Tibial nerve (tissue), 4 donors: ENCODE results near the gene CATSPER3. TPM values are rescaled to one million over a fixed set of nuclear protein-coding genes. Genes with fewer than 3 reads are reported as not detected.

Source experiments
- DNase-seq, 2 donors: peaks; one replicate each; pipeline ENCODE4 v3.0.0-alpha.2; 2019; ENCODE audit warnings: low spot score in 2 of 2
- H3K27ac ChIP-seq, 4 donors: fragments of 200-600 bp; sonication (generic) in 3 of 4; one replicate each; pipeline ENCODE4 v1.5.1; 2017 to 2019; ENCODE audit warnings: mild to moderate bottlenecking in 1 of 4
- H3K27me3 ChIP-seq, 2 donors: fragments of 200-600 bp; sonication (generic) in 1 of 2; one replicate each; pipeline versions ENCODE4 v1.5.1 to v1.6.0; 2017 to 2019
- H3K36me3 ChIP-seq, 3 donors: fragments of 200-600 bp; sonication (generic); one replicate each; pipeline ENCODE4 v1.5.1; 2018 to 2019
- H3K4me1 ChIP-seq, 4 donors: fragments of 200-600 bp; sonication (generic) in 3 of 4; one replicate each; pipeline ENCODE4 v1.5.1; 2017 to 2019
- H3K4me3 ChIP-seq, 4 donors: fragments of 200-600 bp; sonication (generic) in 3 of 4; one replicate each; pipeline ENCODE4 v1.5.1; 2017 to 2019; ENCODE audit warnings: mild to moderate bottlenecking in 1 of 4, moderate library complexity in 1 of 4
- H3K9me3 ChIP-seq, 4 donors: fragments of 200-600 bp; sonication (generic) in 3 of 4; one replicate each; pipeline ENCODE4 v1.5.1; 2017 to 2019
- CTCF ChIP-seq, 5 experiments: fragments of 200-600 bp in 3 of 5; fragments of 450-650 bp in 2 of 5; sonication (generic) in 3 of 5; IDR thresholded peaks; one replicate each; pipeline ENCODE4 v1.5.1; 2016 to 2019; ENCODE audit warnings: antibody characterized with exemption in 5 of 5, mild to moderate bottlenecking in 3 of 5, moderate library complexity in 2 of 5
- EP300 ChIP-seq, 2 donors: sonication (generic); formaldehyde crosslinking; IDR thresholded peaks; one replicate each; pipeline ENCODE4 v1.6.1; 2017; ENCODE audit warnings: antibody characterized with exemption in 2 of 2, mild to moderate bottlenecking in 1 of 2
- POLR2A ChIP-seq, 2 donors: fragments of 450-650 bp; IDR thresholded peaks; one replicate each; pipeline ENCODE4 v1.6.1; 2017; ENCODE audit warnings: antibody characterized with exemption in 2 of 2, mild to moderate bottlenecking in 2 of 2, moderate library complexity in 2 of 2
- WGBS, 2 donors: methylation state at CpG; one replicate each; pipeline ENCODE4 v1.1.5; 2018; 5-methylcytosine and 5-hydroxymethylcytosine counted together
- total RNA-seq, 4 donors: library from RNA; depleted of rRNA; stranded (reverse); fragments of >200 nt; gene quantifications; one replicate each; pipeline ENCODE4 v1.1.0, GENCODE V29; 2016

CATSPER3 gene
- total RNA-seq, 4 donors from 2014 or later, result 0.90 to 1.3 TPM; not detected in 2

- Histone ChIP-seq H3K4me1 (no peaks in the 10 kb centered on the region), H3K27me3 (peaks cover 0 to 30% of the 10 kb centered on the region in 2 donors), H3K36me3 (no peaks in the 10 kb centered on the region), H3K9me3 (no peaks in the 10 kb centered on the region), H3K27ac (no peak overlapping the region), H3K4me3 (no peak overlapping the region)
- WGBS, 2 donors, result 77 to 81% methylated on average over 8 of the region's 8 CpGs
- TF ChIP-seq POLR2A (IDR thresholded peaks at IDR 0.05), result no peak
- TF ChIP-seq EP300 (IDR thresholded peaks at IDR 0.05), result no peak
- no peak for TF ChIP-seq CTCF (IDR thresholded peaks at IDR 0.05)
- no peak for DNase-seq
Observed at GRCh38 chr5:135056316-135057030, 88.8 kb downstream of the CATSPER3 start.

GRCh38 chr5:135057233-135057632, 89.5 kb downstream of the CATSPER3 start:
- WGBS, 2 donors, result 65 to 72% methylated on average over 2 of the region's 2 CpGs
- H3K4me3 ChIP-seq, result no peak overlapping the region
- H3K36me3 ChIP-seq, result no peaks in the 10 kb centered on the region
- no peaks in the 10 kb centered on the region for H3K9me3 ChIP-seq
- no peaks in the 10 kb centered on the region for H3K4me1 ChIP-seq
- DNase-seq, result no peak
- H3K27ac ChIP-seq, result no peak overlapping the region
- H3K27me3 ChIP-seq, result peaks cover 0 to 22% of the 10 kb centered on the region in 2 donors
- TF ChIP-seq POLR2A (IDR thresholded peaks at IDR 0.05), result no peak
- TF ChIP-seq EP300 (IDR thresholded peaks at IDR 0.05), result no peak
- TF ChIP-seq CTCF (IDR thresholded peaks at IDR 0.05), result no peak

- no peak for DNase-seq
- Histone ChIP-seq H3K4me1 (no peaks in the 10 kb centered on the region), H3K27ac (no peak overlapping the region), H3K4me3 (no peak overlapping the region), H3K36me3 (no peaks in the 10 kb centered on the region), H3K9me3 (no peaks in the 10 kb centered on the region), H3K27me3 (peaks cover 0 to 14% of the 10 kb centered on the region in 2 donors)
- whole genome bisulfite sequencing, 2 donors, result 51 to 56% methylated on average over 8 of the region's 8 CpGs
- no peak for TF ChIP-seq POLR2A (IDR thresholded peaks at IDR 0.05)
- TF ChIP-seq EP300 (IDR thresholded peaks at IDR 0.05), result no peak
- no peak for TF ChIP-seq CTCF (IDR thresholded peaks at IDR 0.05)
Observed at GRCh38 chr5:135058331-135058732, 90.6 kb downstream of the CATSPER3 start.

DNA sequence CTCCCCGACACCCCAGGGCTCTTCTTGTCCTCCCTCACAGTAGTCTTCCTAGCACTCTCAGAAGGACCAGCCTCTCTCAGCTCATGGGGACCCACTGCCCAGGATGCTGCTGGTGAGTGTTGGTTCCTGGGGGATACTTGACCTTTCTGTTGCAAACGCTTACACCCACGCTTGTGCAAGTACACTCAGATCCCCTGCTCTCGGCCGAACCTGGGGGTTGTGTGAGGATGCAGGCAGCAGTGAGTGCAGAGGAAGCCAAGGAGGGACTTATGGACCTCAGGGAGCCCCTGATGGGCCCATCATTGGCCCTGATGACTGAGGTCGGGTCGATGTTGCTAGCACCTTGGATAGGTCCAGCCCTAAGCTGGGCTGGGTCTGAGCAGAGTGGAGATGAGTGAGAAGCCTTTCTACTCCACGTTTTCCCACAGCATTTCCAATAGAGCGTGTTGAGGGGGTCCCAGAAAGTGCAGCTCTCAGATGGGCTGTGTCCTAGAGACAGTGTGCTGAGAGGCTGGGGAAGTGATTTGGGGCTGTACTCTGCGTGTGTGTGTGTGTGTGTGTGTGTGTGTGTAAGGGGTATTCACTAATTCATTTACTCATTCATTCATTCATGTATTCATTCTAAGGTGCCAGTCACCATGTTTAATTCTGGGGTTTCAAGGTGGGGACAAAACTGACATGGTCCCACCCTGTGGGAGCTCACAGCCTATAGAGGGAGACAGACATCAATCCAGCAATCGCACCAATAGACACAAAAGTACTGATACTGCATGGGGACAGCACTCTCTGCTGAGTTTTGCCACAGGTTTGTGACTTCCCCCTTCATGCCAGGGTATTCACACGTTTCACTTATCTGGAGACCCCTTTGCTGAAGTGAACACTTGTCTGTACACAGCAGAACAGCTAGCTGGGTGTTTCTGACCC, 91.6 kb downstream of the CATSPER3 start:
- no peak overlapping the region for H3K27ac ChIP-seq
- H3K36me3 ChIP-seq, result no peaks in the 10 kb centered on the region
- no peak for DNase-seq
- TF ChIP-seq CTCF (IDR thresholded peaks at IDR 0.05) (no peak), EP300 (IDR thresholded peaks at IDR 0.05) (no peak), POLR2A (IDR thresholded peaks at IDR 0.05) (no peak)
- 69 to 70% methylated on average over 11 to 12 of the region's 12 CpGs for WGBS, 2 donors
- H3K4me1 ChIP-seq, result no peaks in the 10 kb centered on the region
- no peaks in the 10 kb centered on the region for H3K9me3 ChIP-seq
- H3K27me3 ChIP-seq, result peaks cover 0 to 4% of the 10 kb centered on the region in 2 donors
- no peak overlapping the region for H3K4me3 ChIP-seq

DNA sequence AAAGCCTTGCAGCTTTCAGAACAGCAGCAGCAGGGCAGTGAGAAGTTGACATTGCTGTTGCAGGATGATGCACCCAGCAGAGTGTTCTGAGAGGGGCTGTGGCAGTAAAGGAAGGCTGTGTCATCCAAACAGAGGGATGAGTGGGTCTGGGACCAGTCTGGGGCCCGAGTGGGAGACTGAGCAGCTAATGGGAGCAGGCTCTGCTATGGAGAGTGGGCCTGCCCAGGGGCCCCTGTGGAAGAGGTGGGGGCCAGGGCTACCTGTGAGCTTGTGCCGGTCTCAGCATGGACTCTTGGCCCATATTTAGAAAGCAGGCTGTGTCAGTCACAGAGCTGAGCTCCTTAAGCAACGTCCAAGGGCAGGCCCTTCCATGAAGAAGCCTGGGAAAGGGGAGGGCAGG, 92.3 kb downstream of the CATSPER3 start:
- TF ChIP-seq EP300 (IDR thresholded peaks at IDR 0.05) (no peak), POLR2A (IDR thresholded peaks at IDR 0.05) (no peak), CTCF (IDR thresholded peaks at IDR 0.05) (no peak)
- Histone ChIP-seq H3K36me3 (no peaks in the 10 kb centered on the region), H3K27me3 (peaks cover 0 to 8% of the 10 kb centered on the region in 2 donors), H3K27ac (no peak overlapping the region), H3K9me3 (no peaks in the 10 kb centered on the region), H3K4me3 (no peak overlapping the region), H3K4me1 (no peaks in the 10 kb centered on the region)
- WGBS, 2 donors, result 51 to 68% methylated on average over 3 of the region's 3 CpGs
- DNase-seq, result no peak
